ENCODE data around the gene ALDH3B1. TPM values are rescaled to one million over a fixed set of nuclear protein-coding genes. Genes with fewer than 3 reads are reported as not detected.
"Not testable (repeated sequence)": the region's sequence is repeated elsewhere in the genome, so short reads cannot be mapped to it uniquely, and the experiment has no call there.

ALDH3B1 gene, protein sequence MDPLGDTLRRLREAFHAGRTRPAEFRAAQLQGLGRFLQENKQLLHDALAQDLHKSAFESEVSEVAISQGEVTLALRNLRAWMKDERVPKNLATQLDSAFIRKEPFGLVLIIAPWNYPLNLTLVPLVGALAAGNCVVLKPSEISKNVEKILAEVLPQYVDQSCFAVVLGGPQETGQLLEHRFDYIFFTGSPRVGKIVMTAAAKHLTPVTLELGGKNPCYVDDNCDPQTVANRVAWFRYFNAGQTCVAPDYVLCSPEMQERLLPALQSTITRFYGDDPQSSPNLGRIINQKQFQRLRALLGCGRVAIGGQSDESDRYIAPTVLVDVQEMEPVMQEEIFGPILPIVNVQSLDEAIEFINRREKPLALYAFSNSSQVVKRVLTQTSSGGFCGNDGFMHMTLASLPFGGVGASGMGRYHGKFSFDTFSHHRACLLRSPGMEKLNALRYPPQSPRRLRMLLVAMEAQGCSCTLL
- 42.8 TPM for total RNA-seq

GRCh38 chr11:68010090-68011041 lies at the start of gene ALDH3B1:
TSS of gene ALDH3B1 (plus strand) at chr11:68010327. CDS start at chr11:68015298, 4,971 bp downstream.
- no peaks in the 10 kb centered on the region for H3K36me3 ChIP-seq
- DNase-seq (ENCODE audit: low spot score in 2 of 2), result peak; percentile 74 to 97
- H3K9me3 ChIP-seq, result no peaks in the 10 kb centered on the region
- peak within 1 kb of the TSS; percentile 35 to 60 for H3K4me3 ChIP-seq
- H3K27me3 ChIP-seq, result no peaks in the 10 kb centered on the region
- TF ChIP-seq, protein P1, sequence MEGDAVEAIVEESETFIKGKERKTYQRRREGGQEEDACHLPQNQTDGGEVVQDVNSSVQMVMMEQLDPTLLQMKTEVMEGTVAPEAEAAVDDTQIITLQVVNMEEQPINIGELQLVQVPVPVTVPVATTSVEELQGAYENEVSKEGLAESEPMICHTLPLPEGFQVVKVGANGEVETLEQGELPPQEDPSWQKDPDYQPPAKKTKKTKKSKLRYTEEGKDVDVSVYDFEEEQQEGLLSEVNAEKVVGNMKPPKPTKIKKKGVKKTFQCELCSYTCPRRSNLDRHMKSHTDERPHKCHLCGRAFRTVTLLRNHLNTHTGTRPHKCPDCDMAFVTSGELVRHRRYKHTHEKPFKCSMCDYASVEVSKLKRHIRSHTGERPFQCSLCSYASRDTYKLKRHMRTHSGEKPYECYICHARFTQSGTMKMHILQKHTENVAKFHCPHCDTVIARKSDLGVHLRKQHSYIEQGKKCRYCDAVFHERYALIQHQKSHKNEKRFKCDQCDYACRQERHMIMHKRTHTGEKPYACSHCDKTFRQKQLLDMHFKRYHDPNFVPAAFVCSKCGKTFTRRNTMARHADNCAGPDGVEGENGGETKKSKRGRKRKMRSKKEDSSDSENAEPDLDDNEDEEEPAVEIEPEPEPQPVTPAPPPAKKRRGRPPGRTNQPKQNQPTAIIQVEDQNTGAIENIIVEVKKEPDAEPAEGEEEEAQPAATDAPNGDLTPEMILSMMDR (IDR thresholded peaks at IDR 0.05), result no peak
- peak within 1 kb of the TSS; percentile 82 to 91 for H3K27ac ChIP-seq
- H3K4me1 ChIP-seq, result peaks cover 9 to 32% of the 10 kb centered on the region in 2 donors
- intact Hi-C loops (cut with DNase I), result loop anchor here (1.0 to 10.0 kb wide), 4 partner anchors 20 to 434 kb away; partner anchors contain the start of genes CHKA, NDUFS8 and TCIRG1

DNA sequence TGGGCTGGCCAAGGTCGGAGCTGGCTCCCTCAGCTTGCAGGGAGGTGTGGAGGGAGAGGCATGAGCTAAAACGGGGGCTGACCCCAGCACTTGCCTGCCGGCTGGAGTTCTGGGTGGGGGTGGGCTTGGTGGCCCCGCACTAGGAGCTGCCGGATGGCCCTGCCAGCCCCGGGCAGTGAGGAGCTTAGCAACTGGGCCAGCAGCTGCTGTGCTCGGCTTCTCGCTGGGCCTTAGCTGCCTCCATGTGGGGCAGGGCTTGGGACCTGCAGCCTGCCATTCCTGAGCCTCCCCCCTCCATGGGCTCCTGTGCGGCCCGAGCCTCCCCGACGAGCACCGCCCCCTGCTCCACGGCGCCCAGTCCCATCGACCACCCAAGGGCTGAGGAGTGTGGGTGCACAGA lies 46.9 kb upstream of the ALDH3B1 start:
- H3K9me3 ChIP-seq; H3K4me1 ChIP-seq; H3K4me3 ChIP-seq; H3K36me3 ChIP-seq; intact Hi-C loops (cut with DNase I); H3K27me3 ChIP-seq; H3K27ac ChIP-seq; DNase-seq (ENCODE audit: low spot score in 2 of 2): not testable (repeated sequence)

DNA sequence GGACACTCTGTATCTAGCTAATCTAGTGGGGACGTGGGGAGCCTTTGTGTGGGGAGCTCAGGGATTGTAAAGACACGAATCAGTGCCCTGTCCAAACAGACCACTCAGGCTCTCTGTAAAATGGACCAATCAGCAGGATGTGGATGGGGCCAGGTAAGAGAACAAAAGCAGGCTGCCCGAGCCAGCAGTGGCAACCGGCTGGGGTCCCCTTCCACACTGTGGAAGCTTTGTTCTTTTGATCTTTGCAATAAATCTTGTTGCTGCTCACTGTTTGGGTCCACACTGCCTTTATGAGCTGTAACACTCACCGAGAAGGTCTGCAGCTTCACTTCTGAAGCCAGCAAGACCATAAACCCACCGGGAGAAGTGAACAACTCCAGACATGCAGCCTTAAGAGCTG lies 46.2 kb upstream of the ALDH3B1 start:
- H3K27ac ChIP-seq; H3K4me3 ChIP-seq; H3K36me3 ChIP-seq; H3K27me3 ChIP-seq; intact Hi-C loops (cut with DNase I); H3K4me1 ChIP-seq; H3K9me3 ChIP-seq; DNase-seq (ENCODE audit: low spot score in 2 of 2): not testable (repeated sequence)

DNA sequence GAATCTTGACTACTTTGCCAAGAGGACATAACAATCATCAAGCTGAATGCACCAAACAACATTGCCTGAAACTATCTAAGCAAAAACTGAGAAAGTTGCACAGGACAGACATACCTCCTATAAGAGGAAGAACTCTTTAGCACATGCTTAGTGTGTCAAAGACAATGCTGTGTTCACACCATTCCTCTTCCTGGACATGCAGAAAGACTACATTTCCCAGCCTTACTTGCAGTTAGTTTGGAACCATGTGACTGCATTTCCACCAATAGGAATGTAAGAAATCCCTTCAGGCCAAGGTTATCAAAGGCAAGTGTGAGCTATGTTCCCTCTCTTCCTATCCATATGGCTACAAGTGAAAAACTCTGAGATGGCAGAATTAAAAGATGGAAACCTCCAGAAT lies 45.4 kb upstream of the ALDH3B1 start:
- H3K4me1 ChIP-seq; H3K36me3 ChIP-seq; H3K4me3 ChIP-seq; H3K27ac ChIP-seq; H3K27me3 ChIP-seq; intact Hi-C loops (cut with DNase I); DNase-seq (ENCODE audit: low spot score in 2 of 2); H3K9me3 ChIP-seq: not testable (repeated sequence)

GRCh38 chr11:67965830-67966348 lies 44.2 kb upstream of the ALDH3B1 start:
- intact Hi-C loops (cut with DNase I); H3K36me3 ChIP-seq: not testable (repeated sequence)

GRCh38 chr11:67974746-67975145 lies 35.4 kb upstream of the ALDH3B1 start:
- H3K36me3 ChIP-seq; DNase-seq (ENCODE audit: low spot score in 2 of 2); H3K9me3 ChIP-seq; intact Hi-C loops (cut with DNase I); H3K27ac ChIP-seq; H3K27me3 ChIP-seq; H3K4me3 ChIP-seq; H3K4me1 ChIP-seq: not testable (repeated sequence)

More at GRCh38 chr11:67965830-67966348, 44.2 kb upstream of the ALDH3B1 start:
- H3K4me1 ChIP-seq; H3K27me3 ChIP-seq; H3K27ac ChIP-seq; DNase-seq (ENCODE audit: low spot score in 2 of 2); H3K9me3 ChIP-seq; H3K4me3 ChIP-seq: not testable (repeated sequence)

DNA sequence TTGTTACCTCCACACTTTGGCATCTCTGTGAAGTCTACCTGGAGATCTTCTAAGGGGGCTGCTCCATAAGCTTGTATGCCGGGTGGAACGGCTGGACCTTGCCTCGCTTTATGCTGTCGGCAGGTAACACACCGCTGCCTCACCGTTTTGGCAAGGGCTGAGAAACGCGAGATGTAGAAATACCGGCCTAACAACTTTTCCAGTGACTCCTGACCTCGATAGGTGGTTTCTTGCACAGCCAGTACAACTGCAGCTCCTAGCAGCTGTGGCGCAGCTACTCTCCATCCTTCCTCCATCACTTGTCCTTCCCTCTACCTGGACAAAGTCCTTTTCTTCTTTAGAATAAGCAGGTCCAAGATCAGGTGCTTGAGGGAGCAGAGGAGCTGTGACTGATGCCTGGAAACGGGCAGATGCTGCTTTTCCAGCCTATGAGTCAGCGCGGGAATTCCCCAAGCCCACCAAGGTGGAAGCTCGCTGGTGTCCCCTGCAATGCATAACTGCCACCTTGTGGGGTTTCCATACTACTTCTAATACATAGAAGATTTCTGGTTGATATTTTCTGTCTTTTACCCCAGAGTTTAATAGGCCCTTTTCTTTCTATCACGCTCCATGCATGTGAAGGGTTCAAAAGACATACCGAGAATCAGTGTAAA lies 31.2 kb upstream of the ALDH3B1 start:
- peak in 1 of 2 donors; percentile 45 for DNase-seq (ENCODE audit: low spot score in 2 of 2)
- H3K9me3 ChIP-seq; H3K4me3 ChIP-seq; intact Hi-C loops (cut with DNase I); H3K27ac ChIP-seq; H3K4me1 ChIP-seq; H3K36me3 ChIP-seq; H3K27me3 ChIP-seq: not testable (repeated sequence)

DNA sequence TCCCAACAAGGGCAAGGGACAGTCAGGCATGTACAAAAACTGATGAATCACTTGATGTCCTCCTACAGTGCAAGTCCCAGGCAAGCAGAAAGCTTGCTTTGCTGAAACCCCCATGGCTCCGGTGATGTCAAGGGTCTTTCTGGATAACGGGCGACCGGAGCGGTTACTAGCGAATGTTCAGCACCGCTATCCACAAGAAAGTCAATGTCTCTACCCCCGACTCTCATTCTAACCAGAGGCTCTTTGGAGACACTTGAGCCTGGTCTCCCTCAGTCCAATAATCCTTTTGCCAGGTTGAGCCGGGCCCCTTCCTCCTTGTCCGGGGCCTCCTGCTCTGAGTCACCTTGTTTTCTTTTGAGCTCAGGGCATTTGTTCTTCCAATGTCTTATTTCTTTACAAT lies 28.9 kb upstream of the ALDH3B1 start:
- H3K4me1 ChIP-seq; H3K27ac ChIP-seq; H3K4me3 ChIP-seq; H3K9me3 ChIP-seq; H3K27me3 ChIP-seq; H3K36me3 ChIP-seq; intact Hi-C loops (cut with DNase I): not testable (repeated sequence)
- peak in 1 of 2 donors; percentile 12 for DNase-seq (ENCODE audit: low spot score in 2 of 2)

- H3K4me1 ChIP-seq; H3K27me3 ChIP-seq; H3K27ac ChIP-seq; H3K4me3 ChIP-seq; H3K36me3 ChIP-seq; H3K9me3 ChIP-seq; intact Hi-C loops (cut with DNase I): not testable (repeated sequence)
- DNase-seq (ENCODE audit: low spot score in 2 of 2), result peak in 1 of 2 donors; percentile 38
These were observed 27.8 kb upstream of the ALDH3B1 start for GRCh38 chr11:67982255-67982857.
